Measurements from ENCODE around the gene RNF213.
A peak's percentile ranks its signal among the peaks of the same experiment; 100 is the strongest.

The RNF213 gene

DNA sequence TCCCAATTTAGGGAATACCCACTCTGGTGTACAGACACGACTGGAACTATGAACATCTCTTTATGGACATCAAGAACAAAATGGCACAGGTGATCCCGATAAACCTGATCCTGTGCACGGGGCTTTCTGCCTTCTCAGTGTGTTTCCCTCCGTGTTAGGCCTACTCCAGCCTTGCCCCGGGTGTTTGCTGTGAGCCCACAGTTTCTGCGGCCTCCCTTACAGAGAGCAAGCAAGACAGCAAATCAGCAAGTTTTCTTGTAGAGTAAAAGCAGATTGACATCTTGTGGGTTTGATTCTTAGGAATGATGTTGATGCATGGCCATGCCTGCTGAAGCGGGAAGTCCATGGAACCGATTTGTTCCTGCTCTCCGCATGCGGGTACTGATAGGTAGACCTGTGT is 127.9 kb downstream of the RNF213 start:
- H3K9me3 ChIP-seq (ENCODE audit: control insufficient read depth, low read length): no peaks in the 10 kb centered on the region
- no peak overlapping the region for H3K4me2 ChIP-seq (ENCODE audit: low read length)
- H2AFZ ChIP-seq: no peak overlapping the region
- H3K27ac ChIP-seq: peak overlapping the region; percentile 38
- TF ChIP-seq, protein P1, sequence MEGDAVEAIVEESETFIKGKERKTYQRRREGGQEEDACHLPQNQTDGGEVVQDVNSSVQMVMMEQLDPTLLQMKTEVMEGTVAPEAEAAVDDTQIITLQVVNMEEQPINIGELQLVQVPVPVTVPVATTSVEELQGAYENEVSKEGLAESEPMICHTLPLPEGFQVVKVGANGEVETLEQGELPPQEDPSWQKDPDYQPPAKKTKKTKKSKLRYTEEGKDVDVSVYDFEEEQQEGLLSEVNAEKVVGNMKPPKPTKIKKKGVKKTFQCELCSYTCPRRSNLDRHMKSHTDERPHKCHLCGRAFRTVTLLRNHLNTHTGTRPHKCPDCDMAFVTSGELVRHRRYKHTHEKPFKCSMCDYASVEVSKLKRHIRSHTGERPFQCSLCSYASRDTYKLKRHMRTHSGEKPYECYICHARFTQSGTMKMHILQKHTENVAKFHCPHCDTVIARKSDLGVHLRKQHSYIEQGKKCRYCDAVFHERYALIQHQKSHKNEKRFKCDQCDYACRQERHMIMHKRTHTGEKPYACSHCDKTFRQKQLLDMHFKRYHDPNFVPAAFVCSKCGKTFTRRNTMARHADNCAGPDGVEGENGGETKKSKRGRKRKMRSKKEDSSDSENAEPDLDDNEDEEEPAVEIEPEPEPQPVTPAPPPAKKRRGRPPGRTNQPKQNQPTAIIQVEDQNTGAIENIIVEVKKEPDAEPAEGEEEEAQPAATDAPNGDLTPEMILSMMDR (IDR thresholded peaks at IDR 0.05): no peak
- H3K4me1 ChIP-seq: peaks cover 43% of the 10 kb centered on the region
- H3K79me2 ChIP-seq: peaks cover 13% of the 10 kb centered on the region
- H3K27me3 ChIP-seq (ENCODE audit: control insufficient read depth, insufficient read depth, low read length): no peaks in the 10 kb centered on the region
- no peak overlapping the region for H3K9ac ChIP-seq
- H3K4me3 ChIP-seq (ENCODE audit: low read depth, low read length): no peak overlapping the region
- H3K36me3 ChIP-seq (ENCODE audit: control insufficient read depth, insufficient read depth, low read length): no peaks in the 10 kb centered on the region

DNA sequence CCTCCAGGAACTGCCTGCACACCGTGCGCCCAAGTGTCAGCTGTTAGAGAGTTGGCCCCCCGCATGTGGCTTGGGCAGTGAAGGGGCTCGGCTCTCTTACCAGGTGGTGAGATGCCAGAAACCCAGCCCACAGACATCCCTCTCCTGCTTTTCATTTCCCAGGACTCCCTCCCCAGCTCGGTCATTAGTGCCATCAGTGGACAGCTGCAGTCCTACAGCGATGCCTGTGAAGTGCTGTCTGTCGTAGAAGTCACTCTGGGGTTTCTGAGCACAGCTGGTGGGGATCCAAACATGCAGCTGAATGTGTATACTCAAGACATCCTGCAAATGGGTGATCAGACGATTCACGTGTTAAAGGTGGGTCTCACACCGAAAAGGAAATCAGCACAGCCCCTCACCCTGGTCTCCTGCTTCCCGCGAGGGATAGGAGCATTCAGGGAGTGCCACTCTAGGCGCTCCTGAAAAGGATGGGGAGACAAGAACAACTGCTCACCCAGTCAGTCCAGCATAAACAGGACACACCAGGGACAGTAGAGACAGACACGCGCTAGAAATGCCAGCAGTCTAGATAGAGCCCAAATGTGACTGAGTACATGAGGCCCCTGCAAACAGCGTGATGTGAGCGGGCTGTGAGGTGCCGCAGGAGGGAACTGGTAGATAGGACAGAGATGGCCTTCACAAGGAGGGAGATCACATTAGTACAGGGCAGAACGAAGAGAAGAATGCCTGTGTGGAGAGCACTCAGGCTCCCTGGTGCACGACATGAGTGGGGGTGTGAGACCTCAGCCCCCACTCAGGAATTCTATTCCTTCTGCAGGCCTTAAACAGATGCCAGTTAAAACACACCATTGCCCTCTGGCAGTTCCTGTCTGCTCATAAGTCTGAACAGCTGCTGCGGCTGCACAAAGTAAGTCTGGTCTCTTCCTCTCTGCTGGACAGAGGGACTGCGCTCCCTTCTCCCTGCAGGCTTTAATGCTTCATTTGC is 128.7 kb downstream of the RNF213 start:
- no peaks in the 10 kb centered on the region for H3K27me3 ChIP-seq (ENCODE audit: control insufficient read depth, insufficient read depth, low read length)
- H3K4me3 ChIP-seq (ENCODE audit: low read depth, low read length): no peak overlapping the region
- no peaks in the 10 kb centered on the region for H3K36me3 ChIP-seq (ENCODE audit: control insufficient read depth, insufficient read depth, low read length)
- no peak overlapping the region for H3K4me2 ChIP-seq (ENCODE audit: low read length)
- TF ChIP-seq, protein P1 (IDR thresholded peaks at IDR 0.05): no peak
- no peak overlapping the region for H2AFZ ChIP-seq
- peak overlapping the region; percentile 9 for H3K27ac ChIP-seq
- peaks cover 13% of the 10 kb centered on the region for H3K79me2 ChIP-seq
- H3K9me3 ChIP-seq (ENCODE audit: control insufficient read depth, low read length): no peaks in the 10 kb centered on the region
- peaks cover 43% of the 10 kb centered on the region for H3K4me1 ChIP-seq
- H3K9ac ChIP-seq: no peak overlapping the region

DNA sequence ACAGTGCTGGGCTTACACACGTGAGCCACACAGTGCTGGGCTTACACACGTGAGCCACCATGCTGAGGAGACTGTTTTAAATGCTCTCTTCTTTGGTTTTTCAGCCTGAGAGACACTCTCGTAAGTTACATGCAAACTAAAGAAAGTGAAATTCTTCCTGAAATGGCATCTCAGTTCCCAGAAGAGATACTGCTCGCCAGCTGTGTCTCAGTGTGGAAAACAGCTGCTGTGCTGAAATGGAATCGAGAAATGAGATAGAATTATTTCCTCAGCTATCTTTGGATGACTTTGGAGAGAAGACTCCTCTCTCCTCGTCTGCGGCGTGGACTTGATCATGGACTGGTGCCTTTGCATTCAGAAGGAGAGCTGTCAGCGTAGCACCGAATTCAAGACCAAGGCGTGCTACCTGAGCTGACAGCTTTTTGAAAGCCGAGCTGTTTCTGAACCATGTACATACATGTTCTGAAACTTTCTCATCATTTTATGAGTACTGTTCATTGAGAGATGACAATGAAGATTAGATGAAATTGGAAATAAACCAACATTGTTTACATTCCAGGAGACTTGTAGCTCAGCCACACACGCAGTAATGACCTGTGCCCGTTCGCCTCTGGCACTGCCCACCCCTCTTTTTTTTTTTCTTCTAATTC is 132.7 kb downstream of the RNF213 start:
- H3K36me3 ChIP-seq (ENCODE audit: control insufficient read depth, insufficient read depth, low read length): no peaks in the 10 kb centered on the region
- H3K27ac ChIP-seq: peak overlapping the region; percentile 45

DNA sequence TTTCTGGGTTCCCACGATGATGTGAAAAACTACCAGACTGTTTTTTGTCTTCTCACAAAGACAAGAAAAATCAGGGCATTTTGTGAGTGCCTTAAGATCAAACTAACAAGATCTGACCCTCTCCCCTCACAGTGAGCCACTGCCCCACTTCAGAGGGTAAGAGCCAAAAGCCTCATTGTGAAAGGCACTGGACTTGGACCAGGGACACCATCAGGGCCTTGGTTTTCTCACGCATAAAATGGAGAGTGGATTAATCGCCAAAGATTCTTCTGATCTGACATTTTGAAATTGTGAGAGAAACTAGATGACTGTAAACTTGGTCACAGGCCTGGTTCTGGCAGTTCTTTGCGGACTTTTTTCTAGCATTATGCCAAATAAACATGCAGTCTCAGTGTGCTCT is 133.3 kb downstream of the RNF213 start:
- TF ChIP-seq, protein P1 (IDR thresholded peaks at IDR 0.05): no peak
- peaks cover 5% of the 10 kb centered on the region for H3K79me2 ChIP-seq
- no peak overlapping the region for H3K9ac ChIP-seq
- H3K9me3 ChIP-seq (ENCODE audit: control insufficient read depth, low read length): no peaks in the 10 kb centered on the region
- H3K4me2 ChIP-seq (ENCODE audit: low read length): no peak overlapping the region
- peaks cover 14% of the 10 kb centered on the region for H3K4me1 ChIP-seq
- no peaks in the 10 kb centered on the region for H3K27me3 ChIP-seq (ENCODE audit: control insufficient read depth, insufficient read depth, low read length)
- no peaks in the 10 kb centered on the region for H3K36me3 ChIP-seq (ENCODE audit: control insufficient read depth, insufficient read depth, low read length)
- no peak overlapping the region for H2AFZ ChIP-seq
- no peak overlapping the region for H3K4me3 ChIP-seq (ENCODE audit: low read depth, low read length)
- H3K27ac ChIP-seq: no peak overlapping the region

More for the DNA sequence above, 132.7 kb downstream of the RNF213 start:
- TF ChIP-seq, protein P1 (IDR thresholded peaks at IDR 0.05): no peak
- H3K9ac ChIP-seq: no peak overlapping the region
- peaks cover 14% of the 10 kb centered on the region for H3K4me1 ChIP-seq
- peaks cover 9% of the 10 kb centered on the region for H3K79me2 ChIP-seq
- H3K4me2 ChIP-seq (ENCODE audit: low read length): peak overlapping the region; percentile 23
- no peaks in the 10 kb centered on the region for H3K27me3 ChIP-seq (ENCODE audit: control insufficient read depth, insufficient read depth, low read length)
- no peak overlapping the region for H2AFZ ChIP-seq
- no peaks in the 10 kb centered on the region for H3K9me3 ChIP-seq (ENCODE audit: control insufficient read depth, low read length)
- no peak overlapping the region for H3K4me3 ChIP-seq (ENCODE audit: low read depth, low read length)
